H9 (cell line): ENCODE results near the gene LAMC1. TPM values are rescaled to one million over a fixed set of nuclear protein-coding genes. Genes with fewer than 3 reads are reported as not detected.

Source experiments
- DNase-seq: peaks from one replicate; pipeline ENCODE4 v3.0.0-alpha.2; 2017
- H2AFZ ChIP-seq: one replicate; pipeline ENCODE4 v1.6.1; 2013; ENCODE audit warnings: mild to moderate bottlenecking, low read length, control low read depth, moderate library complexity
- H2AK5ac ChIP-seq: 2 replicates; pipeline ENCODE4 v1.6.1; 2013; ENCODE audit warnings: low read length, control low read depth, mixed read lengths; ENCODE audit not compliant: insufficient read length
- H2BK120ac ChIP-seq: one replicate; pipeline ENCODE4 v1.6.1; 2013; ENCODE audit warnings: low read depth, mild to moderate bottlenecking, low read length, control low read depth, inconsistent platforms; ENCODE audit not compliant: poor library complexity, severe bottlenecking
- H2BK12ac ChIP-seq: 2 replicates; pipeline ENCODE4 v1.6.1; 2013; ENCODE audit warnings: low read length, control low read depth, mixed read lengths, low read depth; ENCODE audit not compliant: insufficient read length
- H2BK15ac ChIP-seq: 2 replicates; pipeline ENCODE4 v1.6.1; 2013; ENCODE audit warnings: low read depth, low read length, control low read depth
- H2BK20ac ChIP-seq: one replicate; pipeline ENCODE4 v1.6.1; 2013; ENCODE audit warnings: low read depth, mild to moderate bottlenecking, low read length, control low read depth, inconsistent platforms; ENCODE audit not compliant: poor library complexity, severe bottlenecking
- H2BK5ac ChIP-seq: 2 replicates; pipeline ENCODE4 v1.6.1; 2013; ENCODE audit warnings: low read length, control low read depth, mixed read lengths; ENCODE audit not compliant: insufficient read length
- H3K14ac ChIP-seq: 2 replicates; pipeline ENCODE4 v1.6.1; 2013; ENCODE audit warnings: low read length, control low read depth; ENCODE audit not compliant: insufficient read depth
- H3K18ac ChIP-seq: 2 replicates; pipeline ENCODE4 v1.6.1; 2013; ENCODE audit warnings: low read depth, mild to moderate bottlenecking, mixed read lengths, low read length, control low read depth; ENCODE audit not compliant: insufficient read length
- H3K23ac ChIP-seq: 2 replicates; pipeline ENCODE4 v1.6.1; 2013; ENCODE audit warnings: low read length, control low read depth, mixed read lengths, low read depth; ENCODE audit not compliant: insufficient read length
- H3K23me2 ChIP-seq: 2 replicates; pipeline ENCODE4 v1.6.1; 2013; ENCODE audit warnings: low read depth, mild to moderate bottlenecking, mixed read lengths, low read length, control low read depth; ENCODE audit not compliant: insufficient read length, poor library complexity, severe bottlenecking
- H3K27ac ChIP-seq: 2 replicates; pipeline ENCODE4 v1.5.1; 2013; ENCODE audit warnings: low read length, control low read depth, mixed read lengths, low read depth; ENCODE audit not compliant: insufficient read length
- H3K27me3 ChIP-seq: 2 replicates; pipeline ENCODE4 v1.6.1; 2013; ENCODE audit warnings: low read length, control low read depth, inconsistent platforms; ENCODE audit not compliant: insufficient read depth
- H3K4ac ChIP-seq: 2 replicates; pipeline ENCODE4 v1.6.1; 2013; ENCODE audit warnings: low read depth, mild to moderate bottlenecking, control low read depth, inconsistent platforms, low read length, moderate library complexity
- H3K4me1 ChIP-seq: 2 replicates; pipeline ENCODE4 v1.6.1; 2013; ENCODE audit warnings: low read length, control low read depth, inconsistent platforms; ENCODE audit not compliant: insufficient read depth
- H3K4me2 ChIP-seq: 2 replicates; pipeline ENCODE4 v1.6.1; 2013; ENCODE audit warnings: low read length, control low read depth, mixed read lengths; ENCODE audit not compliant: insufficient read length, insufficient read depth
- H3K56ac ChIP-seq: 2 replicates; pipeline ENCODE4 v1.6.1; 2013; ENCODE audit warnings: low read depth, mild to moderate bottlenecking, mixed read lengths, low read length, control low read depth; ENCODE audit not compliant: insufficient read length
- H3K79me1 ChIP-seq: 2 replicates; pipeline ENCODE4 v1.6.1; 2013; ENCODE audit warnings: low read depth, mild to moderate bottlenecking, moderate library complexity, low read length, control low read depth, inconsistent platforms; ENCODE audit not compliant: insufficient read depth, poor library complexity, severe bottlenecking
- H3K79me2 ChIP-seq: 2 replicates; pipeline ENCODE4 v1.6.1; 2013; ENCODE audit warnings: low read length, control low read depth, inconsistent platforms; ENCODE audit not compliant: insufficient read depth
- H3K9ac ChIP-seq: 2 replicates; pipeline ENCODE4 v1.6.1; 2013; ENCODE audit warnings: low read length, control low read depth, mixed read lengths; ENCODE audit not compliant: insufficient read length; ENCODE audit errors: extremely low read depth
- H3K9me3 ChIP-seq: one replicate; pipeline ENCODE4 v1.6.1; 2013; ENCODE audit warnings: low read depth, low read length, inconsistent platforms; ENCODE audit not compliant: control insufficient read depth
- H3T11ph ChIP-seq: one replicate; pipeline ENCODE4 v1.6.1; 2013; ENCODE audit warnings: mild to moderate bottlenecking, low read length, control low read depth, inconsistent platforms
- H4K20me1 ChIP-seq: one replicate; pipeline ENCODE4 v1.6.1; 2013; ENCODE audit not compliant: control insufficient read depth, insufficient read length, insufficient read depth
- H4K5ac ChIP-seq: 2 replicates; pipeline ENCODE4 v1.6.1; 2013; ENCODE audit warnings: low read depth, mild to moderate bottlenecking, mixed read lengths, low read length, control low read depth; ENCODE audit not compliant: insufficient read length
- H4K8ac ChIP-seq: replicated peaks from 2 replicates; pipeline ENCODE4 v1.6.1; 2013; ENCODE audit warnings: low read length, control low read depth, mixed read lengths, low read depth; ENCODE audit not compliant: insufficient read length
- H4K91ac ChIP-seq: 2 replicates; pipeline ENCODE4 v1.6.1; 2013; ENCODE audit warnings: low read depth, mild to moderate bottlenecking, moderate library complexity, mixed read lengths, low read length, control low read depth; ENCODE audit not compliant: insufficient read length
- H3K27ac Mint-ChIP-seq, 3 experiments: 2 replicates in 2 of 3; 3 replicates in 1 of 3; pipeline ENCODE4 v1.8.0; 2020 to 2021; ENCODE audit warnings: mixed read lengths in 3 of 3, mild to moderate bottlenecking in 1 of 3, moderate library complexity in 1 of 3
- H3K27me3 Mint-ChIP-seq: 2 replicates; pipeline ENCODE4 v1.8.0; 2021; ENCODE audit warnings: low read depth, mild to moderate bottlenecking, moderate library complexity, mixed read lengths
- H3K36me3 Mint-ChIP-seq, 3 experiments: 2 replicates in 2 of 3; 3 replicates in 1 of 3; pipeline ENCODE4 v1.8.0; 2020 to 2021; ENCODE audit warnings: low read depth in 3 of 3, mixed read lengths in 3 of 3; ENCODE audit not compliant: insufficient read depth in 1 of 3
- H3K4me1 Mint-ChIP-seq, 2 experiments: 2 replicates each; pipeline ENCODE4 v1.8.0; 2020; ENCODE audit warnings: mixed read lengths in 2 of 2
- H3K4me3 Mint-ChIP-seq, 2 experiments: 2 replicates in 1 of 2; 3 replicates in 1 of 2; pipeline ENCODE4 v1.8.0; 2020 to 2021; ENCODE audit warnings: mild to moderate bottlenecking in 2 of 2, mixed read lengths in 2 of 2, moderate library complexity in 1 of 2
- H3K9me3 Mint-ChIP-seq, 2 experiments: 2 replicates in 1 of 2; 3 replicates in 1 of 2; pipeline ENCODE4 v1.8.0; 2020; ENCODE audit warnings: mild to moderate bottlenecking in 2 of 2, mixed read lengths in 2 of 2, moderate library complexity in 1 of 2
- CTCF ChIP-seq: fragments of 200-600 bp; sonication (generic); conservative IDR thresholded peaks from 3 replicates; pipeline ENCODE4 v1.8.0; 2021; ENCODE audit warnings: antibody characterized with exemption, mild to moderate bottlenecking
- WGBS: extraction: QIAGEN DNeasy Blood & Tissue Kit; methylation state at CpG from one replicate; pipeline ENCODE4 v1.1.7; 2013; ENCODE audit warnings: missing lambda C conversion rate, low lambda C conversion rate, mixed read lengths; ENCODE audit not compliant: insufficient read length; ENCODE audit errors: extremely low coverage; 5-methylcytosine and 5-hydroxymethylcytosine counted together
- total RNA-seq: library from RNA; stranded (reverse); gene quantifications from 2 replicates; pipeline ENCODE4 v1.2.1, GENCODE V29; 2021

LAMC1 gene
- total RNA-seq, 1 experiment from 2014 or later = 96.2 TPM

GRCh38 chr1:183161391-183161790 lies 138.2 kb downstream of the LAMC1 start:
- Histone ChIP-seq H3K9ac (no peak overlapping the region), H2BK12ac (no peak overlapping the region), H3K4me2 (no peak overlapping the region), H3K23me2 (no peaks in the 10 kb centered on the region), H3K23ac (no peak overlapping the region), H3K4me1 (no peaks in the 10 kb centered on the region; the same call in 1 of the 2 replicates), H4K5ac (no peak overlapping the region), H2AFZ (no peak overlapping the region), H4K91ac (no peak overlapping the region), H4K20me1 (no peaks in the 10 kb centered on the region), H3K79me2 (no peaks in the 10 kb centered on the region), H2BK5ac (no peak overlapping the region), H3K18ac (no peak overlapping the region), H3K14ac (no peak overlapping the region), H3T11ph (no peak overlapping the region), H3K9me3 (no peaks in the 10 kb centered on the region), H2BK20ac (no peak overlapping the region), H3K27ac (no peak overlapping the region), H3K56ac (no peak overlapping the region), H3K27me3 (no peaks in the 10 kb centered on the region), H4K8ac (no peak overlapping the region), H3K4ac (no peak overlapping the region), H2BK15ac (no peak overlapping the region), H3K79me1 (no peaks in the 10 kb centered on the region), H2AK5ac (no peak overlapping the region), H2BK120ac (no peak overlapping the region)
- Mint-ChIP-seq H3K4me3 (no peak overlapping the region), H3K4me1 (peaks cover 17 to 20% of the 10 kb centered on the region in 2 experiments), H3K27ac (no peak overlapping the region), H3K9me3 (no peaks in the 10 kb centered on the region), H3K27me3 (no peaks in the 10 kb centered on the region), H3K36me3 (no peaks in the 10 kb centered on the region)
- no peak for DNase-seq
- WGBS = no CpG with 5 or more reads among the region's 3 CpGs
- no peak for TF ChIP-seq CTCF
